Lower lobe of right lung (tissue), 2 donors: ENCODE results near the gene TTYH1. TPM values are rescaled to one million over a fixed set of nuclear protein-coding genes. Genes with fewer than 3 reads are reported as not detected.

Source experiments
- ATAC-seq, 2 donors: fragments of 200-7000 bp; cut with Tn5 transposase; one replicate each; pipeline ENCODE4 v1.9.1; 2020 to 2022; ENCODE audit warnings: mild to moderate bottlenecking in 2 of 2, moderate library complexity in 2 of 2
- DNase-seq: peaks from one replicate; pipeline ENCODE4 v3.0.0-alpha.2; 2020
- H3K27ac ChIP-seq: fragments of 200-600 bp; one replicate; pipeline ENCODE4 v1.8.0; 2022
- H3K27me3 ChIP-seq: fragments of 200-600 bp; one replicate; pipeline ENCODE4 v1.8.0; 2022; ENCODE audit warnings: low read depth
- H3K36me3 ChIP-seq: fragments of 200-600 bp; one replicate; pipeline ENCODE4 v1.8.0; 2022; ENCODE audit warnings: mild to moderate bottlenecking
- H3K4me1 ChIP-seq: fragments of 200-600 bp; one replicate; pipeline ENCODE4 v1.8.0; 2022
- H3K4me3 ChIP-seq: fragments of 200-600 bp; one replicate; pipeline ENCODE4 v1.8.0; 2022; ENCODE audit warnings: mild to moderate bottlenecking
- H3K9me3 ChIP-seq: fragments of 200-600 bp; one replicate; pipeline ENCODE4 v1.8.0; 2022
- CTCF ChIP-seq: fragments of 200-600 bp; IDR thresholded peaks from one replicate; pipeline ENCODE4 v1.8.0; 2022; ENCODE audit warnings: antibody characterized with exemption, mild to moderate bottlenecking
- intact Hi-C: fragments of 100-400 bp; cut with DNase I; formaldehyde crosslinking; loops from one replicate; pipeline ENCODE4 v1.11.0; 2022
- total RNA-seq: library from RNA; stranded (reverse); fragmentation: NEBNext Ultra II Directional; extraction: Animal tissue kit (Norgen Biotek cat#: 25700); gene quantifications from one replicate; pipeline ENCODE4 v1.2.1, GENCODE V29; 2021
- donor health status: DM: no; HTN: yes; CAD: no; lungs with severe emphysema.

The TTYH1 gene
- total RNA-seq, 1 donor from 2014 or later = not detected

- Histone ChIP-seq H3K4me3 (no peak overlapping the region), H3K36me3 (no peaks in the 10 kb centered on the region), H3K27ac (no peak overlapping the region), H3K4me1 (no peaks in the 10 kb centered on the region), H3K27me3 (no peaks in the 10 kb centered on the region), H3K9me3 (no peaks in the 10 kb centered on the region)
- intact Hi-C loops = no loop called here
- DNase-seq = no peak
- no peak for TF ChIP-seq CTCF
- ATAC-seq = no peak
Measured at GRCh38 chr19:54403054-54403453, 12.2 kb upstream of the TTYH1 start.

GRCh38 chr19:54405628-54406027 lies 9.6 kb upstream of the TTYH1 start:
- Histone ChIP-seq H3K27ac (no peak overlapping the region), H3K4me1 (no peaks in the 10 kb centered on the region), H3K4me3 (no peak overlapping the region), H3K9me3 (no peaks in the 10 kb centered on the region), H3K36me3 (no peaks in the 10 kb centered on the region), H3K27me3 (no peaks in the 10 kb centered on the region)
- intact Hi-C loops = no loop called here
- no peak for TF ChIP-seq CTCF
- no peak for ATAC-seq
- DNase-seq = no peak

GRCh38 chr19:54407780-54408179 lies 7.5 kb upstream of the TTYH1 start:
- Histone ChIP-seq H3K4me1 (no peaks in the 10 kb centered on the region), H3K27ac (no peak overlapping the region), H3K4me3 (no peak overlapping the region), H3K36me3 (no peaks in the 10 kb centered on the region), H3K9me3 (no peaks in the 10 kb centered on the region), H3K27me3 (peaks cover 4% of the 10 kb centered on the region)
- intact Hi-C loops = no loop called here
- DNase-seq = no peak
- TF ChIP-seq CTCF = no peak
- no peak for ATAC-seq

GRCh38 chr19:54408456-54409026 lies 6.7 kb upstream of the TTYH1 start:
- TF ChIP-seq CTCF = no peak
- intact Hi-C loops = no loop called here

GRCh38 chr19:54411033-54411432 lies 4.2 kb upstream of the TTYH1 start:
- H3K9me3 ChIP-seq = no peaks in the 10 kb centered on the region
- no peak overlapping the region for H3K4me3 ChIP-seq
- no peaks in the 10 kb centered on the region for H3K36me3 ChIP-seq
- peaks cover 26% of the 10 kb centered on the region for H3K27me3 ChIP-seq
- no peaks in the 10 kb centered on the region for H3K4me1 ChIP-seq
- no peak overlapping the region for H3K27ac ChIP-seq
- DNase-seq (no peak), ATAC-seq (no peak)
- intact Hi-C loops = no loop called here
- no peak for TF ChIP-seq CTCF

More at GRCh38 chr19:54408456-54409026, 6.7 kb upstream of the TTYH1 start:
- Histone ChIP-seq H3K27ac (no peak overlapping the region), H3K9me3 (no peaks in the 10 kb centered on the region), H3K27me3 (peaks cover 7% of the 10 kb centered on the region), H3K4me3 (no peak overlapping the region), H3K36me3 (no peaks in the 10 kb centered on the region), H3K4me1 (no peaks in the 10 kb centered on the region)
- DNase-seq (no peak), ATAC-seq (no peak)
